Amniotic stem cell (primary cell): ENCODE results near the gene MAGEA3.
"Not testable (repeated sequence)": the region's sequence is repeated elsewhere in the genome, so short reads cannot be mapped to it uniquely, and the experiment has no call there.

Experiments used
- DNase-seq: peaks from one replicate; lab custom pipeline; 2025; lab: John Stamatoyannopoulos, UW

MAGEA3 gene, protein sequence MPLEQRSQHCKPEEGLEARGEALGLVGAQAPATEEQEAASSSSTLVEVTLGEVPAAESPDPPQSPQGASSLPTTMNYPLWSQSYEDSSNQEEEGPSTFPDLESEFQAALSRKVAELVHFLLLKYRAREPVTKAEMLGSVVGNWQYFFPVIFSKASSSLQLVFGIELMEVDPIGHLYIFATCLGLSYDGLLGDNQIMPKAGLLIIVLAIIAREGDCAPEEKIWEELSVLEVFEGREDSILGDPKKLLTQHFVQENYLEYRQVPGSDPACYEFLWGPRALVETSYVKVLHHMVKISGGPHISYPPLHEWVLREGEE

DNA sequence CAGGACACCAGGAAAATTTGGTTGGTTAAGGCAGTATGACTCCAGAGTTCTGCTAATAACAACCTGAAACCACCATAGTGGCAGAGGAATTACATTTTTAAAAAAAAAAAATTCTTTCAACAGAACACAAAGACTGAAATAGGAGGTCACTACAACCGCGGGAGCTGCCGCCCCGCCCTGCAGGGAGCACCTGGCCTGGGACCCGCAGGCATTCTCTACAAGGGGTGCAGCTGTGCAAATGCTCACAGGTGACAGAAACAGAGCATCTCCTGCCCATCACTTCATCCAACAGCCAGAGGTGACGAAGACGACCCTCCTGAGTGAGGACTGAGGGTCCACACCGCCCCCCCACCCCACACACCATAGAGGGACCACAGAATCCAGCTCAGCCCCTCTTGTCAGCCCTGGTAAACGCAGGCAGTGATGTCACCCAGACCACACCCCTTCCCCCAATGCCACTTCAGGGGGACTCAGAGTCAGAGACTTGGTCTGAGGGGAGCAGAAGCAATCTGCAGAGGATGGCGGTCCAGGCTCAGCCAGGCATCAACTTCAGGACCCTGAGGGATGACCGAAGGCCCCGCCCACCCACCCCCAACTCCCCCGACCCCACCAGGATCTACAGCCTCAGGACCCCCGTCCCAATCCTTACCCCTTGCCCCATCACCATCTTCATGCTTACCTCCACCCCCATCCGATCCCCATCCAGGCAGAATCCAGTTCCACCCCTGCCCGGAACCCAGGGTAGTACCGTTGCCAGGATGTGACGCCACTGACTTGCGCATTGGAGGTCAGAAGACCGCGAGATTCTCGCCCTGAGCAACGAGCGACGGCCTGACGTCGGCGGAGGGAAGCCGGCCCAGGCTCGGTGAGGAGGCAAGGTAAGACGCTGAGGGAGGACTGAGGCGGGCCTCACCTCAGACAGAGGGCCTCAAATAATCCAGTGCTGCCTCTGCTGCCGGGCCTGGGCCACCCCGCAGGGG lies at the start of gene MAGEA3:
Gene MAGEA3 (plus strand): TSS at position 843 of the 980 bp plus-strand sequence. CDS start 2,039 bp downstream, outside the sequence.
- not testable (repeated sequence) for DNase-seq

DNA sequence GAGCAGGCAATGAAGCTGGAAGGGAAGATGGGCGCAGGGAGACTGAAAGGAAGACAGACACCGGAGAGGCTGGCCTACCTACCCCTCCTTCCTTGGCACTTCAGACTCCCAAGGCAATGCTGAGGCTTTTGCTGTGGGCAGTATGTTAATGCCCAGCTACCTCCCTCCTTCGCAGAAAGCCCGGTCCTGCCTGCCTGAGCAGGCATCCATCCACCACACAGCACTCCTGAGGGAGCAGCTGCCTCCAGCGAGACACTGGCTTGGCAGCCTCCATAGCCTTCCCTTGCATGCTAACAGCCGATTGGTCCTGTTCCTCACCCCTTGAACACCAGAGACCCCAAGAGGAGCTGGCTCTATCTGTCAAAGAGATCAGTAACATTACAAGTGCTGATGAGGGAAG lies 46.5 kb upstream of the MAGEA3 start:
- no peak for DNase-seq

DNA sequence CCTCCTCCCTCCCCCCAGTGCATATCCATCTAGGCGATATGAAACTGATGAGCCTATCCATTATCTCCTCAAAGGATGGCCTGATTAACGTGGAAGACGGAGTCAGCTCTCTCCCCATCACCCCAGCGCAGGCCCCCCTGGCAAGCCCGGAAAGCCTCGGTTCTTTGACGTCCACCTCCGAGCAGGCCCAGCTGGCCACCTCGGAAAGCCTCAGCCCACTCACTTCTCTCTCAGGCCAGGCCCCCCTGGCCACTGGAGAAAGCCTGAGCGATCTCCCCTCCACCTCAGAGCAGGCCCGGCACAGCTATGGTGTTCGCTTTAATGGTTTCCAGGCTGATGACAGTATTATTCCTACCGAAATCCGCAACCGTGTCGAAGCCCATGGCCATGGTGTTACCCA lies 46.1 kb upstream of the MAGEA3 start:
- no peak for DNase-seq

DNA sequence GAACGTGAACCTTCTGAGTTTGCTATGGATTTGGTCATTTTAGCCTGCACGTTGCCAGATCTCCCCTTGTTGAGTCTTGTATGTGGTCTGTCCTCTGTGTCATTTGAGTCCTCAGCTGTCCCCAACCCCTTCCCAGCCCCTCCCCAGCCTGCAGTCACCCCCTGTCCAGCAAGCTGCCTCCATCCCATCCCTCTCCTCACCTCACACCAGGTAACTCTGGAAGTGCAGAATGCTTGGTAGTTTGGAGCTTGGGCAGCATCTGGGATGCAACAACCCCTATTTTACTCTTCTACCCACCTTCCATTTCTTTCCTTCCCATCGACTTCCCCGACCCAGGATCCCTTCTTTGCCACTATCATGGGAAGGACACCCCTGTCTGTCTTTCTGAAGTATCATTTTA lies 42.5 kb upstream of the MAGEA3 start:
- DNase-seq, result no peak

DNA sequence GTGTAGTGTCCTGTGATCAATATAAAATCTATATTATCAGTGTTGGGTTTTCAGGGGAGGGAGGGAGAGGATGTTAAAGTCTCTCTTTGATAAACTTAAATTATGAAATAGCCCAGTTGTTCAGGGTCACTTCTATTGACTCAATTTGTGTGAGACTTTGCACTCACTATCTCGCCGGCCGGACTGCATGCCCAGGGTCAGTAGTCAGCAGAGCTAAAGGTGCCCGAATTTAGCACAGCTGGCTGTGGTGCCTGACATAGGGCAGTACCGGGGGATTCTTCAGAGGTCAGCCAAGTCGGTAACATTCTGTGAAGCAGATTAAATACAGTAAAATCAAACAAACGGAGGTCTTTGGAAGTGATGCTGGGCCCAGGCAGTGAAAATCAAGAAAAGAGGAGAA lies 41.7 kb upstream of the MAGEA3 start:
- no peak for DNase-seq

DNA sequence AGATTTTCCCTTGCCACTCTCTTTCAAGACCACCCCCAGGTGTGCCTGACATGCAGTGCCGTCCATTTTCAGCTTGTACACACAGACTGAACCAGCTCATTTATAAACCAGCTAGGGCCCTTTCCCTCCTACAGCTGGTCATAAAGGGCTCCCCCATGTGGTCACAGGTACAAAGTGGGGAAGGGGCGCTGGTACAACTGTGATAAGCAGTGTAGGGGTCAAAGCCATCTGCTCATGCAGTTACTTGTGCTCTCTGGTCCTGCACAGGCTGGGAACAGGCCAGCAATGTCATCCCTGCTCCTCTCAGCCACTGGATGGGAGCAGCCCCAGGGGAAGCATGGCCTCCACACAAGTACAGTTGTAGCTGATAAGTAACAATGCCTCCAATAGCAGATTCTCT lies 40.3 kb upstream of the MAGEA3 start:
- DNase-seq, result no peak

DNA sequence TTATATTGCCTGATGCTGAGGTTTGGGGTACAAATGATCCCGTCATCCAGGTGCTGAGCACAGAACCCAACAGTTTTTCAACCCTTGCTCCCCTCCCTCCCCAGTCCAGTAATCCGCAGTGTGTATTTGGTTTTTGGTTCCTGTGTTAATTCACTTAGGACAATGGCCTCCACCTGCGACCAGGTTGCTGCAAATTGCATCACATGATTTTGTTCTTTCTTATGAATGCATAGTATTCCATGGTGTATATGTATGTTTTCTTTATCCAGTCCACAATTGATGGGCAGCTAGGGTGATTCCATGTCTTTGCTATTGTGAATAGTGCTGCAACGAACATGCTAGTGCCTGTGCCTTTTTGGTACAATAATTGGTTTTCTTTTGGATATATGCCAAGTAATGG lies 35.5 kb upstream of the MAGEA3 start:
- no peak for DNase-seq

DNA sequence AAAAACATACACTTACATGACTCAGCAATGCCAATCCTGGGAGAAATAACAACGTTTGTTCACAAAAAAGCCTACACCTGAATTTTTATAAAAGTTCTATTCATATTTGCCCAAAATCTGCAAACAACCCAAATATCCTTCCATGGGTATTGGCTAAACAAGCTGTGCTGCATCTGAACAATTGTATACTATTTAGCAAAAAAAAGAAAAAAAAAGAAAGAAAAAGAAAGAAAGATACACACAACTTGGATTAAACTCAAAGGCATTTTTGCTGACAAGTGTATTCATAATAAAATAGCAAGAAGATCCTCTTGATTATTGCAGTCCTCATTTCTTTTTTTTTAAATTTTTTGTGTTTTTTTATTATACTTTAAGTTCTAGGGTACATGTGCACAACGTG lies 24.5 kb upstream of the MAGEA3 start:
- no peak for DNase-seq

DNA sequence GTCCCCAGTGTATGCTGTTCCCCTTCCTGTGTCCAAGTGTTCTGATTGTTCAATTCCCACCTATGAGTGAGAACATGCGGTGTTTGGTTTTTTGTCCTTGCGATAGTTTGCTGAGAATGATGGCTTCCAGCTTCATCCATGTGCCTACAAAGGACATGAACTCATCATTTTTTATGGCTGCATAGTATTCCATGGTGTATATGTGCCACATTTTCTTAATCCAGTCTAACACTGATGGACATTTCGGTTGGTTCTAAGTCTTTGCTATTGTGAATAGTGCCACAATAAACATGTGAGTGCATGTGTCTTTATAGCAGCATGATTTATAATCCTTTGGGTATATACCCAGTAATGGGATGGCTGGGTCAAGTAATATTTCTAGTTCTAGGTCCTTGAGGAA lies 23.9 kb upstream of the MAGEA3 start:
- DNase-seq, result not testable (repeated sequence)

DNA sequence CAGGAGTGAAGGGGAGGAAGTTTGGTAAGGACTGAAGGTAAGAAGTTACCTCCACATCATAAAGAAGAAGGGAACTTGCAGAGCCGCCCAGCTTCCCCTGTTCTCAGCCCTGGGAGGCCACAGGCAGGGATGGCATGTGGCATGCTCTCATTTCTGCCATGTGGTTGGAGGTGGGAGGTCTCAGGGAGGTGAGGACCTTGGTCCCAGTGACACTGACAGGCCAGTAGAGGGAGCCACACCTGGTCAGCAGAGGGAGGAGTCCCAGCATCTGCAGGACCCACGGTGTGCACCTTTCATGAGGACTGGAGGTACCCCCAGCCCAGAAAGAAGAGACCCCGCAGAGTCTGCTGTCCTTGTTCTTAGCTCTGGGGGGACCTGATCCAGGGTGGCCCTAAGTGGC lies 17.6 kb upstream of the MAGEA3 start:
- not testable (repeated sequence) for DNase-seq

DNA sequence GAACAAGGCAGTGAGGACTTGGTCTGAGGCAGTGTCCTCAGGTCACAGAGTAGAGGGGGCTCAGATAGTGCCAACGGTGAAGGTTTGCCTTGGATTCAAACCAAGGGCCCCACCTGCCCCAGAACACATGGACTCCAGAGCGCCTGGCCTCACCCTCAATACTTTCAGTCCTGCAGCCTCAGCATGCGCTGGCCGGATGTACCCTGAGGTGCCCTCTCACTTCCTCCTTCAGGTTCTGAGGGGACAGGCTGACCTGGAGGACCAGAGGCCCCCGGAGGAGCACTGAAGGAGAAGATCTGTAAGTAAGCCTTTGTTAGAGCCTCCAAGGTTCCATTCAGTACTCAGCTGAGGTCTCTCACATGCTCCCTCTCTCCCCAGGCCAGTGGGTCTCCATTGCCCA lies 1.8 kb downstream of the MAGEA3 start:
- not testable (repeated sequence) for DNase-seq

DNA sequence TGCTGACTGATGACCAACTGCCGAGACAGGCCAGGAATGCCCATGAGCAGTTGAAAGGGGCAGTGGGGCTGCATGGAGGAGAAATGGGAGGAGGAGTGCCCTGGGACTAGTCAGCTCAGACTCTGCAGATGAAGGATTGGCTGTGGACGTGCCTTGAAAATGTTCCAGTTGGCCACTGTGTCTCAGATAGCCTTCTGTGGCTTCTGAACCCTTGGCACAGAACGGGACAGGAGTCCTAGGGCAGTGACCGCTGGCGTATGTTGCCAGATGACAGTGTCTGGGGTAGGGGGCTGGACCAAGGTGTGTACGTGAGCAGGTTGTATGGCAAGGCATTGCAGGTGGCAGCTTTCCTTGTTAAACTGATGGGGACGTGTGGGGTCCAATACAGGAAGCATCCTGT lies 7.9 kb downstream of the MAGEA3 start:
- not testable (repeated sequence) for DNase-seq

DNA sequence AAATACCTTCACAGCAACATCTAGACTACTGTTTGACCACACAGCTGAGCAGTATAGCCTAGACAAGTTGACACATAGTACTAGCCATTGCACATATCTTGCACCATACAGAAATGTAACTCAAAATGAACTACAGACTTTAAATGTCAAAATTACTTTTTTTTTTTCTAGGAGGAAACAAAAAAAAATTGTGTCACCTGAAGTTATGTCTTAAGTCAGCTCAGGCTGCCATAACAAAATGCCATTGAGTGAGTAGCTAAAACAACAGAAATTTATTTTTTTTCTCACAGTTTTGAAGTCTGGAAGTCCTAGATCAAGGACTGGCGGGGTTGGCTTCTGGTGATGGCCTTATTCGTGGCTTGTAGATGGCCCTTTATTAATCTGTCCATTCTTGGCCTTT lies 10.6 kb downstream of the MAGEA3 start, which contains the start of gene CSAG2:
Gene CSAG2 (minus strand): TSS at position 101 of the 400 bp plus-strand sequence. CDS start 161 bp downstream, outside the sequence.
- not testable (repeated sequence) for DNase-seq

DNA sequence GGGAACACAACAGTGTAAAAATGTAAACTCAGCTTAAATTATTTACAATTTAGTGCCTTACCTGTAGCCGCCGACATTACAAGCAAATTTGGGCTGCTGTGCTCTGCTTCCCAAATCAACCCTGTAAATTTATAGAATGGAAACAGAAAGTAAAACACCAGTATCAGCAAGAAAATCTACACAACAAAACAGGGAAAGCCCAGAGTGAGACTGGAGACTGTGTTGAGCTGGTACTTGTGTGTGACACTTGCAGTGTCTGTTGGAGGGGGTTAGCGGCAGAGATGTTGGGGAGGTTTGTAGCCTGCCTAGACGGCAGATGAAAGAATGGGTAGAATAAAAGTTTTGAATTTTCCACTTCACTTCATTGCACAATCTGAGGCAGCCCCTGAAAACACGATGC lies 14.6 kb downstream of the MAGEA3 start:
- DNase-seq, result not testable (repeated sequence)

DNA sequence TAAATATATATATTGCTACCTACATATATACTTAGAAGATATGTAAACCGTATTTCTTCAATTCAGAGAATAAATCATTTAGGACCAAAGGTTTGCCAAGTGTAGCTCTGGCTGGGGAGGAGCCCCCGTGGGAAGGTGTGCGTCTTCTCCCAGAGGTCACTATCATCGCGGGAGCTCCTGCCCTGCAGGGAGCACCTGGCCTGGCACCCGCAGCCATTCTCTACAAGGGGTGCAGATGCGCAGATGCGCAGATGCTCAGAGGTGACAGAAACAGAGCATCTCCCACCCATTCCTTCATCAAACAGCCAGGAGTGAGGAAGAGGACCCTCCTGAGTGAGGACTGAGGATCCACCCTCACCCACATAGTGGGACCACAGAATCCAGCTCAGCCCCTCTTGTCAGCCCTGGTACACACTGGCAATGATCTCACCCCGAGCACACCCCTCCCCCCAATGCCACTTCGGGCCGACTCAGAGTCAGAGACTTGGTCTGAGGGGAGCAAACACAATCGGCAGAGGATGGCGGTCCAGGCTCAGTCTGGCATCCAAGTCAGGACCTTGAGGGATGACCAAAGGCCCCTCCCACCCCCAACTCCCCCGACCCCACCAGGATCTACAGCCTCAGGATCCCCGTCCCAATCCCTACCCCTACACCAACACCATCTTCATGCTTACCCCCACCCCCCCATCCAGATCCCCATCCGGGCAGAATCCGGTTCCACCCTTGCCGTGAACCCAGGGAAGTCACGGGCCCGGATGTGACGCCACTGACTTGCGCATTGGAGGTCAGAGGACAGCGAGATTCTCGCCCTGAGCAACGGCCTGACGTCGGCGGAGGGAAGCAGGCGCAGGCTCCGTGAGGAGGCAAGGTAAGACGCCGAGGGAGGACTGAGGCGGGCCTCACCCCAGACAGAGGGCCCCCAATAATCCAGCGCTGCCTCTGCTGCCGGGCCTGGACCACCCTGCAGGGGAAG lies 15.5 kb downstream of the MAGEA3 start, which contains the start of gene MAGEA2B:
Gene MAGEA2B (plus strand): TSS at position 814 of the 973 bp plus-strand sequence. CDS start 2,479 bp downstream, outside the sequence.
- not testable (repeated sequence) for DNase-seq

DNA sequence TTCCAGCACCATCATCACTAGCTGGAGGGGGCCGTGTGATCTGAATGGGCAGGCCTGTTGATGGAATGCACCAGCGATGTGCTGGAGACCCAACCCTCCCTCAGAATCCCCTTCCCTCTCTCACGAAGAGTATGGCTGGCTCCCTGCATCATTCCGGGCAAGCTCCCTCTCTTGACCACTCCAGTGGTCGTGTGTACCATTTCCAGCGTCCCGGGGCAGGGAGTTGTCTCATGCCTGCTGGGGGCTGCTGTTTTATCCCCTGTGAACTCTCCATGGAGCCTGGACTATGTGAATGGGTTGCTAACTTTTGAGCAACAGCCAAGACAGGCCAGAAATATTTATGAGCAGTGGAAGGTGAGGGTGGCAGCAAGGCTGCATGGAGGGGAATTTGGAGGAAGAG lies 26.8 kb downstream of the MAGEA3 start:
- no peak for DNase-seq

DNA sequence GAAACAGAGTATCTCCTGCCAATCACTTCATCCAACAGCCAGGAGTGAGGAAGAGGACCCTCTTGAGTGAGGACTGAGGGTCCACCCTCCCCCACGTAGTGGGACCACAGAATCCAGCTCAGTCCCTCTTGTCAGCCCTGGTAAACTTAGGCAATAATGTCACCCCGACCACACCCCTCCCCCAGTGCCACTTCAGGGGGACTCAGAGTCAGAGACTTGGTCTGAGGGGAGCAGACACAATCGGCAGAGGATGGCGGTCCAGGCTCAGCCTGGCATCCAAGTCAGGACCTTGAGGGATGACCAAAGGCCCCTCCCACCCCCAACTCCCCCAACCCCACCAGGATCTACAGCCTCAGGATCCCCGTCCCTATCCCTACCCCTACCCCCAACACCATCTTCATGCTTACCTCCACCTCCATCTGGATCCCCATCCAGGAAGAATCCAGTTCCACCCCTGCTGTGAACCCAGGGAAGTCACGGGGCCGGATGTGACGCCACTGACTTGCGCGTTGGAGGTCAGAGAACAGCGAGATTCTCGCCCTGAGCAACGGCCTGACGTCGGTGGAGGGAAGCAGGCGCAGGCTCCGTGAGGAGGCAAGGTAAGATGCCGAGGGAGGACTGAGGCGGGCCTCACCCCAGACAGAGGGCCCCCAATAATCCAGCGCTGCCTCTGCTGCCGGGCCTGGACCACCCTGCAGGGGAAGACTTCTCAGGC lies 34.8 kb downstream of the MAGEA3 start, which contains the start of the genes CSAG1 and MAGEA12:
Gene CSAG1 (minus strand): TSS at position 461 of the 715 bp plus-strand sequence. CDS start 1,261 bp downstream, outside the sequence.
Gene MAGEA12 (plus strand): TSS at position 497 of the 715 bp plus-strand sequence. CDS start 2,405 bp downstream, outside the sequence.
- DNase-seq, result no peak

DNA sequence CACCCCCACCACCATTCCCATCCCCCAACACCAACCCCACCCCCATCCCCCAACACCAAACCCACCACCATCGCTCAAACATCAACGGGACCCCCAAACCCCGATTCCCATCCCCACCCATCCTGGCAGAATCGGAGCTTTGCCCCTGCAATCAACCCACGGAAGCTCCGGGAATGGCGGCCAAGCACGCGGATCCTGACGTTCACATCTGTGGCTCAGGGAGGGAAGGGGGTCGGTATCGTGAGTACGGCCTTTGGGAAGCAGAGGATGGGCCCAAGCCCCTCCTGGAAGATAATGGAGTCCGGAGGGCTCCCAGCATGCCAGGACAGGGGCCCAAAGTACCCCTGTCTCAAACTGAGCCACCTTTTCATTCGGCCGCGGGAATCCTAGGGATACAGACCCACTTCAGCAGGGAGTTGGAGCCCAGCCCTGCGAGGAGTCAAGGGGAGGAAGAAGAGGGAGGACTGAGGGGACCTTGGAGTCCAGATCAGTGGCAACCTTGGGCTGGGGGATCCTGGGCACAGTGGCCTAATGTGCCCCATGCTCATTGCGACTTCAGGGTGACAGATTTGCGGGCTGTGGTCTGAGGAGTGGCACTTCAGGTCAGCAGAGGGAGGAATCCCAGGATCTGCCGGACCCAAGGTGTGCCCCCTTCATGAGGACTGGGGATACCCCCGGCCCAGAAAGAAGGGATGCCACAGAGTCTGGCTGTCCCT lies 35.7 kb downstream of the MAGEA3 start:
- DNase-seq, result not testable (repeated sequence)

DNA sequence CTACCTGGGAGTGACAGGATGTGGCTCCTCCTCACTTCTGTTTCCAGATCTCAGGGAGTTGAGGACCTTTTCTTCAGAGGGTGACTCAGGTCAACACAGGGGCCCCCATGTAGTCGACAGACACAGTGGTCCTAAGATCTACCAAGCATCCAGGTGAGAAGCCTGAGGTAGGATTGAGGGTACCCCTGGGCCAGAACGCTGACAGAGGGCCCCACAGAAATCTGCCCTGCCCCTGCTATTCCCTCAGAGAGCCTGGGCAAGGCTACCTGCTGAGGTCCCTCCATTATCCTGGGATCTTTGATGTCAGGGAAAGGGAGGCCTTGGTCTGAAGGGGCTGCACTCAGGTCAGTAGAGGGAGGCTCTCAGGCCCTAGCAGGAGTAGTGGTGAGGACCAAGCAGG lies 36.5 kb downstream of the MAGEA3 start:
- DNase-seq, result no peak
